NT2/D1 (cell line): ENCODE results near the gene EN2.

Experiments
- YY1 ChIP-seq: IDR thresholded peaks from 2 replicates; pipeline ENCODE4 v1.6.1; 2011; ENCODE audit not compliant: insufficient read length, insufficient read depth
- ZNF274 ChIP-seq: IDR thresholded peaks from 2 replicates; pipeline ENCODE4 v1.6.1; 2011; ENCODE audit warnings: mild to moderate bottlenecking, low read depth, low read length

GRCh38 chr7:155509359-155509724 is 51.4 kb downstream of the EN2 start:
- TF ChIP-seq YY1 = no peak
- no peak for TF ChIP-seq ZNF274
